Right lobe of liver (tissue), 6 donors: Measurements from ENCODE around the gene LLCFC1. TPM values are rescaled to one million over a fixed set of nuclear protein-coding genes. Genes with fewer than 3 reads are reported as not detected.

Source experiments
- ATAC-seq, 4 donors: fragments of 200-7000 bp; cut with Tn5 transposase; one replicate each; pipeline ENCODE4 v1.9.1; 2020; ENCODE audit warnings: mild to moderate bottlenecking in 4 of 4, moderate library complexity in 4 of 4
- DNase-seq, 3 donors: peaks; one replicate each; pipeline ENCODE4 v3.0.0-alpha.2; 2020
- H3K27ac ChIP-seq, 3 donors: fragments of 200-600 bp; one replicate each; pipeline ENCODE4 v1.8.0; 2022
- H3K27me3 ChIP-seq, 2 donors: fragments of 200-600 bp; one replicate each; pipeline ENCODE4 v1.8.0; 2022
- H3K36me3 ChIP-seq, 4 donors: fragments of 200-600 bp; sonication (generic) in 1 of 4; one replicate each; pipeline versions ENCODE4 v1.5.1 to v1.8.0; 2017 to 2022; ENCODE audit warnings: control low read depth in 1 of 4
- H3K4me1 ChIP-seq, 4 donors: fragments of 200-600 bp; sonication (generic) in 1 of 4; one replicate each; pipeline versions ENCODE4 v1.5.1 to v1.8.0; 2017 to 2022; ENCODE audit warnings: control low read depth in 1 of 4
- H3K4me3 ChIP-seq, 3 donors: fragments of 200-600 bp; one replicate each; pipeline ENCODE4 v1.8.0; 2022
- H3K9me3 ChIP-seq, 4 donors: fragments of 200-600 bp; sonication (generic) in 1 of 4; one replicate each; pipeline versions ENCODE4 v1.5.1 to v1.8.0; 2017 to 2022; ENCODE audit warnings: control low read depth in 1 of 4
- POLR2A ChIP-seq: fragments of 450-650 bp; IDR thresholded peaks from one replicate; pipeline ENCODE4 v1.6.1; 2017; ENCODE audit warnings: antibody characterized with exemption, mild to moderate bottlenecking
- WGBS: methylation state at CpG from one replicate; pipeline ENCODE4 v1.1.6; 2018; ENCODE audit warnings: low coverage, low lambda C conversion rate; ENCODE audit not compliant: insufficient coverage; ENCODE audit errors: missing lambda C conversion rate; 5-methylcytosine and 5-hydroxymethylcytosine counted together
- intact Hi-C, 2 donors: fragments of 100-400 bp; cut with DNase I; formaldehyde crosslinking; loops; one replicate each; pipeline versions ENCODE4 v1.11.2 to v1.14.1; 2022
- total RNA-seq, 6 experiments: library from RNA; depleted of rRNA in 2 of 6; stranded (reverse); fragments of >200 nt in 2 of 6; fragmentation: NEBNext Ultra II Directional in 3 of 6; extraction: Animal tissue kit (Norgen Biotek cat#: 25700) in 3 of 6; gene quantifications; one replicate each; pipeline versions ENCODE4 v1.1.0 to v1.2.4, GENCODE V29; 2016 to 2023
- TF ChIP-seq, protein P1 (sequence below), 4 donors: fragments of 200-600 bp in 3 of 4; fragments of 450-650 bp in 1 of 4; IDR thresholded peaks; one replicate each; pipeline versions ENCODE4 v1.5.1 to v1.8.0; 2016 to 2022; ENCODE audit warnings: antibody characterized with exemption in 4 of 4, mild to moderate bottlenecking in 2 of 4
- donor health status: DM: no; HTN: yes; CAD: no.
- donor health status: DM: no; HTN: no; CAD: no.
- donor health status: DM: no; HTN: no; CAD: no.
- donor health status: DM: no; HTN: yes; CAD: no.
- donor health status: DM: no; HTN: yes; CAD: no.

LLCFC1 gene
- total RNA-seq, 6 experiments from 2014 or later: not detected

DNA sequence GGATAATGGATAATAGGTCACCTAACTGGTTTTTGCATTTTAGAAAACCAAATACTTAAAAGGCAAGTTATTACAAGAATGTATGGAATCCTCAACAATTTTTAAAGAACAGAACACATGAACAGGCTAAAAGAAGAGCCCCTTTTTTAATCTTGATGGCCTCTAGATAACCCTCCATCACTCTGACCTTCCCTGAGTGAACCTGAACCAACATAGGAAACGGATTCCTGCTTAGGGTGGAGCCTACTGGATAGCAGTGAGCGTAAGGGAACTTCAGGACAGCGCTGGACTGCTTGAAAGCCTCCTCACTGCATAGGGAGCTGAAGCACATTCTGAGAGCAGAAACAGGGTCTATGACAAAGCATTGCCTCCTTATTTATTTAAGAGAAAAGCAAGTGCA, 26.2 kb upstream of the LLCFC1 start:
- no peak for ATAC-seq
- TF ChIP-seq POLR2A: no peak
- TF ChIP-seq, protein P1, sequence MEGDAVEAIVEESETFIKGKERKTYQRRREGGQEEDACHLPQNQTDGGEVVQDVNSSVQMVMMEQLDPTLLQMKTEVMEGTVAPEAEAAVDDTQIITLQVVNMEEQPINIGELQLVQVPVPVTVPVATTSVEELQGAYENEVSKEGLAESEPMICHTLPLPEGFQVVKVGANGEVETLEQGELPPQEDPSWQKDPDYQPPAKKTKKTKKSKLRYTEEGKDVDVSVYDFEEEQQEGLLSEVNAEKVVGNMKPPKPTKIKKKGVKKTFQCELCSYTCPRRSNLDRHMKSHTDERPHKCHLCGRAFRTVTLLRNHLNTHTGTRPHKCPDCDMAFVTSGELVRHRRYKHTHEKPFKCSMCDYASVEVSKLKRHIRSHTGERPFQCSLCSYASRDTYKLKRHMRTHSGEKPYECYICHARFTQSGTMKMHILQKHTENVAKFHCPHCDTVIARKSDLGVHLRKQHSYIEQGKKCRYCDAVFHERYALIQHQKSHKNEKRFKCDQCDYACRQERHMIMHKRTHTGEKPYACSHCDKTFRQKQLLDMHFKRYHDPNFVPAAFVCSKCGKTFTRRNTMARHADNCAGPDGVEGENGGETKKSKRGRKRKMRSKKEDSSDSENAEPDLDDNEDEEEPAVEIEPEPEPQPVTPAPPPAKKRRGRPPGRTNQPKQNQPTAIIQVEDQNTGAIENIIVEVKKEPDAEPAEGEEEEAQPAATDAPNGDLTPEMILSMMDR (IDR thresholded peaks at IDR 0.05): no peak
- Histone ChIP-seq H3K9me3 (no peaks in the 10 kb centered on the region), H3K4me1 (no peaks in the 10 kb centered on the region), H3K36me3 (no peaks in the 10 kb centered on the region), H3K27me3 (no peaks in the 10 kb centered on the region), H3K4me3 (no peak overlapping the region), H3K27ac (no peak overlapping the region)
- WGBS: 50% methylated on average over 2 of the region's 3 CpGs
- intact Hi-C loops: no loop called here
- peak in 1 of 3 donors; percentile 5 for DNase-seq

DNA sequence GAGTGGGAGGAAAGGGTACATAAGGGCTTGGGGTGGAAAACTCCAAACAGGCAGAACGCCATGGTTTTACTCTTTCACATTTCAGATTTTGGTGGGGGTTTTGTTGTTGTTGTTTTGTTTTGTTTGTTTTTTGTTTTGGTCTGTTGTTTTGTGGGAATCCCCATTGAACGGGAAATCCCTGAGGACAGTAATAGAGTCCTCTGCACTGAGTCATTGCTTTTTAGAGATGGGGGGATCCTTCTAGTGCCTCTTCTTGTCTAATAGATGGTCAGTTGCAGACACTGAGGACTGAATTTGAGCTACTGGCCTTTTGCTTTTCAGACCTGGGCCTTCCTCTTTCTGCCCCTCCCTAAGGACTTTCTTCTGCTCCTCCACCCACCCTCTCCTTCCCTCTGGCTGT, 25.7 kb upstream of the LLCFC1 start:
- DNase-seq (peak in 1 of 3 donors; percentile 5), ATAC-seq (no peak)
- TF ChIP-seq, protein P1 (IDR thresholded peaks at IDR 0.05): no peak
- no peak for TF ChIP-seq POLR2A
- Histone ChIP-seq H3K27me3 (no peaks in the 10 kb centered on the region), H3K4me1 (no peaks in the 10 kb centered on the region), H3K36me3 (no peaks in the 10 kb centered on the region), H3K27ac (no peak overlapping the region), H3K9me3 (no peaks in the 10 kb centered on the region), H3K4me3 (no peak overlapping the region)
- 45% methylated on average over 2 of the region's 2 CpGs for WGBS
- intact Hi-C loops: no loop called here

DNA sequence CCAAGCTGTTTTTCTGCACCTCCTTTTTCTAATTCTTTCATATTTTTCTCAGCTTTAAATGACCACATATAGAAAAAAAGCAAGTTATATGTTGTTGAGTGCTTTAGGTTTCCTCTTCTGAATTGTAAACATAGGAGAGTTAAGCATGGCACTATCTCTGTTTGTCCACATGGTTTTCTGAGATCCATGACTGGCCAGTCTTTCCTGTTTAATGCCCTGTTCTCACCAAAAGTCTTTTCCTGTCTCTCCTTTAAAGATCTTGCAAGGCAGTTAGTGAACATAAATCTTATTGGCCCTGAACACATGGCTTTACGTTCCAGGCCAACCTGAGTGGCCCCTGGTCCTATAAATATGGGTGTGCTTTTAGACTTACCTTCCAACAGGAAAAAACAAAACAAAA, 25.2 kb upstream of the LLCFC1 start:
- 33% methylated on average over 1 of the region's 1 CpG for WGBS
- H3K4me3 ChIP-seq: no peak overlapping the region
- H3K9me3 ChIP-seq: no peaks in the 10 kb centered on the region
- DNase-seq (no peak), ATAC-seq (no peak)
- TF ChIP-seq POLR2A: no peak
- TF ChIP-seq, protein P1 (IDR thresholded peaks at IDR 0.05): no peak
- H3K27me3 ChIP-seq: no peaks in the 10 kb centered on the region
- intact Hi-C loops: no loop called here
- no peaks in the 10 kb centered on the region for H3K4me1 ChIP-seq
- H3K36me3 ChIP-seq: no peaks in the 10 kb centered on the region
- H3K27ac ChIP-seq: no peak overlapping the region

DNA sequence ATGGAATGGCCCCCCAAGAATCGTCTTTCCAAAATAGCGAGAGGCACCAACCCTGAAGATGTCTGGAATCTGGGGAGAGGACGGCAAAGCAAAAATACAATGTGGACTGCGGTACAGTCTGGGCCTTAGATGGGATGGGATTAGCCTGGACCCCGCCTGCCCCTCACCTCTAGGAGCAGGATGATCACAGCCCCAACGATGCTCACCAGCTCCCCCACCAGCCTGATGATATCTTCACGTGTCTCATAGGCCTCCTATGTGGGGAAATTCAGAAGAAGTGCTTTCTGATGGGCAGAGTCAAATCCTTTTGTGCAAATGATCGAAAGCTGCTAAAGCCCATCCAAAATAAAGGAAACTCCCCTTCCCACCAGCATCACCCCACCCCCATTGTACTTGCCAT, 24.0 kb upstream of the LLCFC1 start:
- DNase-seq: peak in 1 of 3 donors; percentile 34
- Histone ChIP-seq H3K4me3 (no peak overlapping the region), H3K27me3 (no peaks in the 10 kb centered on the region), H3K9me3 (no peaks in the 10 kb centered on the region), H3K36me3 (no peaks in the 10 kb centered on the region), H3K27ac (no peak overlapping the region), H3K4me1 (no peaks in the 10 kb centered on the region)
- whole genome bisulfite sequencing: 30% methylated on average over 2 of the region's 8 CpGs
- ATAC-seq: no peak
- intact Hi-C loops: no loop called here
- TF ChIP-seq POLR2A: no peak
- TF ChIP-seq, protein P1 (IDR thresholded peaks at IDR 0.05): no peak

DNA sequence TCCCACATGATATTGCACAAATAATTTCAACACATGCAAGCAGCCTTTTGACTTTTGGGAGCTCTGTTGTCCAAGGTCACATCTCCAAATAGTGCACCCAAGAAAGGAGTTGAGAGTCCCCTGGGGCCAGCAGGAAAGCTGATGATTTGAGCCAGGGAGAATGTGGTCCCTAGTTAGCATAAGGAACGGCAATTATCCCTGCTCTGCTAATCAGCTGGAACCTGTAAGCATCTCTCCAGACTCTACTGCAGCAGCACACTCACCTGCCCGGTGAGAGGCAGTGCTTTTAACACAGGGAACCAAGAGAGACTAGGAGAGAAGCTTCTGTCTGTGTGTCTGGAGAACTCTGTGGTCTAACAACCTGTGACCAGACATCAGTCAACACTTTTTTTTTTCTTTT, 22.8 kb upstream of the LLCFC1 start:
- no peak for TF ChIP-seq POLR2A
- TF ChIP-seq, protein P1 (IDR thresholded peaks at IDR 0.05): no peak
- no peak overlapping the region for H3K27ac ChIP-seq
- no peaks in the 10 kb centered on the region for H3K27me3 ChIP-seq
- H3K36me3 ChIP-seq: no peaks in the 10 kb centered on the region
- ATAC-seq (no peak), DNase-seq (peak in 1 of 3 donors; percentile 2)
- no peak overlapping the region for H3K4me3 ChIP-seq
- H3K4me1 ChIP-seq: no peaks in the 10 kb centered on the region
- H3K9me3 ChIP-seq: no peaks in the 10 kb centered on the region
- no CpG with 5 or more reads among the region's 2 CpGs for WGBS
- intact Hi-C loops: no loop called here
